ENCODE results near the gene ANGEL1.
A peak's percentile ranks its signal among the peaks of the same experiment; 100 is the strongest.

ANGEL1 gene

DNA sequence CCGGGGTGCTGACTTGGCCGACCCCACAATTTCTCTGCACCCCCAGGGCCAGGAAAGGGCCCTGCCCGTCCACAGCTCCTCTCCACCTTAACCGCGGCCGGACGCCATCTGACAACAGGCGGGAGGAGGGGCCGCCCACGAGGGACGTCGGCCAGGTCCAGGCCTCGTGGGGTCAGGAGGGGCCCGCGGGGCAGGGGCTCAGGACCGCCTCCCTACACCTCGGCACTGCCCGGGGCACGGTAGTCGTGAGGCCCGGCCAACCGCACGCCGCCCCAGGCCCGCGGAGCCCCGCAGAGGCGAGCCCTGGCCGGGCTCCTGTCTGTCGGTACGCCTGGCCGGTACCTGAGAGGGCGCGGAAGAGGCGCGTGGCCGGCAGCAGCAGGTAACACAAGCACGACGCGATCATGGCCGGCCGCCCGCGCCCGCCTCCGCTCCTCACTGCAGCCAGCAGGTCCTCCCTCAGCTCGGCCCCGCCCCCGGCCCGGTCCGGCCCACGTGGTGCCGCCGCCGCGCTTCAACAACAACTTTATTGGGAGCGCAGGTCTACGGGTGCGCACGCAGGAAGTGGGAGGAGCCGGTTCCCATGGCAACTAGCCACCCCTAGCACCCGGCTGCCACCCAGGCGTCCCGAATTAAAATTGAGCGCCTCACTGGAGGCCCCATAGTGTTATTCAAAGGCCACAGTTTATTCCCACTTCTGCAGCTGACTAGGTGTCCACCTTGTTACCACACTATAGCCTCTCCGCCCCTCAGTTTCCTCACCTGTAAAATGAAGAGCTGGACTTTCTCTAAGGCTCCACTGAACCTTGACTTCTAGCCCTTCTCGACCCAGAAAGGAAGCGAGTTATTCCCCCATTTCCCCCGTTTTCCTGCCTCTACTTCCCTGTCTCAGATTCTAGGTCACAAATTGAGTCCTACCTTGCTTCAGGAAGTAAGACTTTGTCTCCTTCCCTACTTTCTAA is at the start of gene ANGEL1:
ANGEL1 (minus strand) TSS at position 461 of the 962 bp plus-strand sequence; CDS start at position 406, 55 bp downstream.
- peak; percentile 97 to 98 for DNase-seq

GRCh38 chr14:76861574-76862255 is 49.0 kb upstream of the ANGEL1 start:
- DNase-seq: no peak

DNA sequence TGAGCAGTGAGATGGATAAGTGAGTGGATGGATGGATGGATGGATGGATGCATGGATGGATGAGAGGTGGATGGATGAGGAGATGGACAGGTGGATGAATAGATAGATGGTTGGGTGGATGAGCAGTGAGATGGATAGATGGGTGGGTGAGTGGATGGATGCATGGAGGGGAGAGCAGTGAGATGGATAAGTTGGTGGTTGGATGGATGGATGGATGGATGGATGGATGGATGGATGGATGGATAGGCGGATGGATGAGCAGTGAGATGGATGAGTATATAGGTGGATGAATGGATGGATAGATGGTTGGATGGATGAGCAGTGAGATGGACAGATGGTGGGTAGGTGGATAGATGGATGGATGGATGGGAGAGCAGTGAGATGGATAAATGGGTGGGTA is 44.1 kb upstream of the ANGEL1 start:
- no peak for DNase-seq

DNA sequence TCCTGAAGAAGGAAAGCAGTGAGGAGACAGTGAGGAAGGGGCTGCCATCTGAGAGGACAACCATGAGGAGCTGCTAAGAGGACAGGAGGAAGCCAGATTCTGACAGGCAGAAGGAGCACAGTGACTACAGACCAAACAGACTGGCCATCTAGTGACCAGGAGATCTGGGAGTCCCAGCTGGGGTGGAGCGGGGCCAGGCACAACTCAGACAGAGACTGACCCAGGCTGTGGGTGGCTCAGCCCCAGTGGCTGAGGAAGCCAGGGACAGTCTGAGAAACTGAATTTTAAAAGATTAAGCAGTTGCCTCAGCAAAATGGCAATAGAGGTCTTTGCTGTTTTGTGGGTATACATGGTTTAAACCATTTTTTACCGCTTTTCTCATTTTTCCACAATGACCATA is 42.4 kb upstream of the ANGEL1 start:
- DNase-seq: no peak

GRCh38 chr14:76848879-76849278 is 36.2 kb upstream of the ANGEL1 start:
- DNase-seq: no peak

DNA sequence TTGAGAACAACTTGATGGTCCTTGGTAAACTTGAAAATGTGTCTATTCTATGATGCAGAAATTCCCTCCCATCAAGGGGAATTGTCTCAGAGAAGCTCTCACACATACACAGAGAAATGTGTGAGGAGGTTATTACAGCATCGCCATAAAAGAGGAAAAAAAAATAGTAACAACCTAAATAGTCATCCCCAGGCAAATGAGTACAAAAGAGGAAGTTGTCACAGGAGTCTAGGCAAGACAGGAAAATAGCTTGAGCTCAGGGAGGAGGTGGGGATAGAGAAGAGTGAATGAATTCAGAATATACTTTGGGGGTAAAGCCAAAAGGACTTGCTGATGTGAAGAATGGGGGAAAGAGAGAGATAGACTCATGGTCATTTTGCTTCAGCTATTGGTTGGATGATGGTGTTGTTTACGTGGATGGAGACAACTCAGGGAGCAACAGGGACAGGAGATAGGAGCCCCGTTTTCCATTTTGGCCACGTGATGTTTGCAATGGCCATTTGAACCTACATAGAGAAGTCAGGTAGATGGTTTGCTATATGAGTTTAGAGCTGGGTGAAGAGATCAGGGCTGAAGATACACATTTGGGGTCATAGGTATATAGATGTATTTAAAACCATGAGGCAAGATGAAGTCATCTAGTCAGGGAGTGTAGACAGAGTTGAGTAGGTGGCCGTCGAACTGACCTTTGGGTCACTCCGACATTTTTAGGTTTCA is 33.8 kb upstream of the ANGEL1 start:
- no peak for DNase-seq

DNA sequence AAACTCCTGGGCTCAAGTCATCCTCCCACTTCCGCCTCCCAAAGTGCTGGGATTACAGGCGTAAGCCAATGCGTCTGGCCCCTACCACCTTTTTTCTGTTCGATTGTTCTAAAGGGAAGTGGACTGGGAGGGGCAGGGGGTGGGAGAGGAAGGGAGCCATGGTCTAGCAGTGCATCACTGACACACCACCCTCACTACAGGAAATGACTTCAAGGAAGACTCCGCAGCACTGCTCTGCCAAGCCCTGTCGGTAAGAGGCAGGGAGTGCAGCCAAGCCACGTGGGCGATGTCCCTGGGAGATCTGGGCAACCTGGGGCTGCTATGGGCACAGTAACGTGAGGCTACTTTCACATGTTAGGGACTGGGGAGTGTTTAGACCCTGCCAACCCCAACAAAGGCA is 31.5 kb upstream of the ANGEL1 start:
- peak; percentile 59 to 67 for DNase-seq

DNA sequence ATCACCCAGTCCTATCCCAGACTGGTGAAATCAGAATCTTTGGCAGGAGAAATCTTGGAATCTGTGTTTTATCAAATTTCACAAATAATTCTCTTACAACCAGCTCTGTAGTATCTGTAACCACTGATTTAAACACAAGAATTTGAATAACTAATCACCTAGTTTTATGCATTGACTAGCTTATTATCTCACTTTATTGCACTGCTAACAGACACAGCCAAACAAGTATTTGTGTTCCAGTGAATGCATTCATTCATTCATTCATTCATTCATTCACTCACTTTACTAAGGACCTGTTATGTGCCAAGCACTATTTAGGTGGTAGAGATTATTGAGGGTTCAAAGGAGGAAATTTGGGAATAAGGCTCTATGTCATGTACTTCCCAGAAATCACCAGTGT is 29.7 kb upstream of the ANGEL1 start:
- DNase-seq: no peak

DNA sequence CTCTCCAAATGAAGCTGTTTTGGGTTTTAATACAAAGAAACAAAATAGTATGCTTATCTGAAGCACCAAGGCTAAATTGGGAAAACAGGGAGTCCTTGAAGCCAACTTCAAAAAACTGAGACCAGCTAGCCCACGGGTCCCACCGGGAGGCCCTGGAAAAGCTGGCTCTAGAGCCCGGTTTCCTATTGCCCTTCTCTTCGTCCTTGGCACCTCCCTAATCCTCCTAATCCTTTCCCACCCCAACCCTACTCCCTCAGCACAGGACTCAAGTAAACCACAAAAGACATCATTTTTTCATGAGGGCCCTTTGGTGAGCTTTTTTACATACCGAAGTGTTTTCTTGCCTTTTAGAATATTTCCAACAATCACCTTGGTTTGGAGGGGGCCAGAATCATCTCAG is 24.8 kb upstream of the ANGEL1 start:
- DNase-seq: no peak

GRCh38 chr14:76836029-76836630 is 23.4 kb upstream of the ANGEL1 start:
- no peak for DNase-seq

DNA sequence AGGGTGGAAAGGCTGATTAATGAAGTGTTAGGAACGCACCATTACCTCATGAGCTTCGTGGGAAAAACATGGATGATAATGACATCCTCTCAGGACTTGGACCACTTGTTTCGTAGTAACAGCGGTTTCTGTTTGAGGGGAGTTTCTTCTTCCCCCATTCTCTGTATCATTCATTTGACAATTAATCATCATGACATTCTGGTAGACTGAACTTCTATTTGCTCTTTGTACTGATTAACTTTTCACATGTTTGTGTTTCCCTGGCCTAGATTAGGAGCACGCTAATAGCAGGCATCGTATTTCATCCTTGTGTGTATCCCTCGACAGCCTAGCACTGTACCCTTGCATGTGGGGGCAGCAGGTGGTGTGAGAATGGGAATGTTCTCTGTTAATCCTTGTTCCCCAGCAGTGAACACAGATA is 21.6 kb upstream of the ANGEL1 start:
- no peak for DNase-seq

DNA sequence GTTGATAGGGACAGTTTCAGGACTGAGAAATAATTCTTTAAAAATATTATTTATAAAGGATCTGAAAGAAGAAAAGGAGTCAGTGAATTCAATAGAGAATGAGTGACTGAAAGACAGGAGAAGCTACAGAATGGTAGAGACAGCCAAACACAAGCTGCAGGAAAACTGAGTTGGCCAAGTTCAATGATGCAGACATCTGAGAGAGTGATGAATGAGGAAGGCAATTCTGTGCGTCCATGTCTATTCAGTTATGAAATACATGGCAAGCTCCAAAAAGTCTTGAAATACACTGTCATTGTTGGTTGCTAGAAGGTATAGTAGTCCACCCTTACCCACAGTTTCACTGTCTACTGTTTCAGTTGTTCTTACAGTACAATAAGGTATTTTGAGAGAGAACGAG is 20.3 kb upstream of the ANGEL1 start:
- no peak for DNase-seq

DNA sequence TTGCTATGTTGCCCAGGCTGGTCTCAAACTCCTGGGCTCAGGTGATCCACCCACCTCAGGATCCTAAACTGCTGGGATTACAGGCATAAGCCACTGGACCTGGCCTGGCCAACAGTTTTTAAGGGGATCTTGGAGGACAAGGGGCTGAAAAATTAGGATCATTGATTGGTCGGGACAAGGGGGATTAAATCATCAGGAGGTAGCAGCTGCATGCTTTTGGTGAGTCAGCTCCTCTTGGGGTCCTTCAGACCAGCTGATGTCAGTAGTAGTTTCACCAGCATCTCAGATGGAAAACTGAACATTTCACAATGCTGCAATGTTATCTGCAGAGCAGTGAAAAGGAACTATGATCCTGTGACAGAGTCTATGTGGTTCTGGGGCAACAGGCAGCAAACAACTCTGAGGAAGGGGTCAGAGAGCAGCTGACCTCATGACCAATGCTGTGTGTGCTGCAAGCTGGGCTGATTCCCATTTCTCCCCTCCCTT is 19.9 kb upstream of the ANGEL1 start:
- DNase-seq: no peak

DNA sequence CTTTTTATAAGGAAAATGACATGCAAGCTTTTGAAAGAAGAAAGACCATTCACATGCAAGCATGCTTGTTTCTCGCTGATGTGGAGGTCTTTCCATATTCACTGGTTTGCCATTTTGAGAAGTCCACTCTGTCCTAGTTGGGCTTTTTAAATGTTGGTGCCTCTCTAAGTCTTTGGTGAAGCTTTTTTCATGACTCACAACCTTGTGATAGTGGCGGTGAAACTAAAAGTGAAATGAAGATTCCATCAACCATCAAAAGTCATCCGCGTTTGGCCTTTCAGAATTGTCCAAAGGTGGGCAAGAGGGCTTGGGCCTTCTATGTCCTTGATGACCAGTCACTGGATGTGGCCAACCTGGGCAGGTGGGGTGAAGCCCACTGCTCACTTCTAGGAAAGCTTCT is 17.9 kb upstream of the ANGEL1 start:
- no peak for DNase-seq

DNA sequence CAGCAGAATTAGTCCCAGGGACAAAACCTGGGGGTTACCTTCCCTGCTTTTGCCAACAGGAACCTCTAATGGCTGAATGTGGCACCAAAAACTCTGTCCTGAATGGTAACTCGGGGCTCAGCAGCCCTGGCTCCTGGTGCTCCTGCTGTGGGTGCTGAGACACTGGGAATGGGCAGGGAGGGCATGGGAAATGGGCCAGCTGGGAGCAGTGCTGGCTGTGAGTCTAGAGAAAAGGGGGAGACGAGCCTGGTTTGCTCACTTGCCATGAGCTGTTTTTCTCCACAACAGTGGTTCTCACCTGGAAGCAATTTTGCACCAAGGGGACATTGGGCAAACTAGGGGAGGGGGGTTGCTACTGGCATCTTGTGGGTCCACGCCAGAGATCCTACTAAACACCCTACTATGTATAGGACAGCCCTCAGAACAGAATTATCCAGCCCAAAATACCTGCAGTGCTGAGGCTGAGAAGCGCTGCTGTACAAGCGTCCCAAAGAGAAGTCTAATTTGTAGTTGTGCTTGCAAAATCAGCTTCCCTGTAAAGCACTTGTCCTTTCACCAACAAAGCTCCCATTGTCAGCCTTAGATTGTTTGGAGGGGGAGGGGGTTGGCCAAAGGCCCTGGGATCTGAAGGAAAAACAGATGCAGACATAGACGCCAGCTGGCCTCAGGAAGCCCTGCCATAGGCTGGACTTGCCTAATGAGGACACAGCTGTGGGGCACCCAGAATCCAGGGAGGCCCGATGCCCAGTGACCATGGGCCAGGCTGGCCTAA is 17.2 kb upstream of the ANGEL1 start:
- no peak for DNase-seq

DNA sequence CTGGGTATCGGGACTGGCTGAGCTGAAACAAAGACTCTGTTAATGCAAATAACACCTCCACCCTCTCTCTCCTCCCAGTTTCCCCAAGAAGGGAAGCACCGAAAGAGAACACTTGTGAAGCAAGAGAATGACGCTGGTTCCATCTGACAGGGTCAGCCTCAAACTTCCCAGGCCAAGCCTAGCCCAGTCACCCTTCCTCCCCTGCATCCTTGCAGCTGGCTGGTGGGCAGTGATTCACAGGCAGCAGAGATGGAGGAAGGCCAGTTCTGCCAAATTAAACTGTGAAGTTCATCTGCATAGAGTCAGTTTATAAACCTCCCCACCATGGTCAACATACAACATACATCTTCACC is 16.3 kb upstream of the ANGEL1 start:
- no peak for DNase-seq

- no peak for DNase-seq
Observed at GRCh38 chr14:76828339-76829012, 15.8 kb upstream of the ANGEL1 start.

DNA sequence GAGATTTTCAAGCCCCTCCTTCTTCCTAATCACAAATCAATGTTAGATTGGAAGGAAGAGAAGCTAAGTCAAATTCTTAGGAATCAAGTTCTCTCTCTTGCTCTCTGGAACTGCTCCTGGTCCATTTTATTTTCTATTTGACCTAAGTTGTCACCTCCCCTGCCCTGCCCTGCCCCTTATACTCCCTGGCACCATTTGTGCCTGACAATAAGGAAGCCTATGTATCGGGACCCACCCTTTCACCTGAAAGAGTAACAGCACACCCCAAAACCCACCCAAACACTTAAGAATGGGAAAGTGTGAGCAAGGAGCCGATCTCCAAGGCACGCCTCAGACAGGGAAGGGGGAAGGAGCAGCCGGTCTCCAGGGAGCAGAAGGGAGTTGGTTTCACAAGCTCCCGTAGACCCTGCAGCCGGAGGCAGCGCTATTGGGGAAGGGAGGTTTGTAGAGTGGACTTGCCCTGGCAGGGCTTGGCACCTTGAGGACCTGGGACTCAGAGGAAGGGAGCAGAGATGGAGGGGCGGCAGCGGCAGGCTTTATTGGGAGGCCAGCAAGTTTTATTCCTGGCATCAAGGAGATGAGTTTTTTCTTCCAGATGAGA is 15.1 kb upstream of the ANGEL1 start:
- DNase-seq: no peak

GRCh38 chr14:76826122-76826521 is 13.4 kb upstream of the ANGEL1 start, which contains the start of gene LRRC74A:
LRRC74A (plus strand) TSS chr14:76826408; CDS start chr14:76826698, 290 bp downstream.
- no peak for DNase-seq

GRCh38 chr14:76820700-76821099 is 8.0 kb upstream of the ANGEL1 start:
- DNase-seq: no peak
